Motor neuron (in vitro differentiated cells): ENCODE data around the gene AGPAT2. TPM values are rescaled to one million over a fixed set of nuclear protein-coding genes. Genes with fewer than 3 reads are reported as not detected.
"Not testable (repeated sequence)": the region's sequence is repeated elsewhere in the genome, so short reads cannot be mapped to it uniquely, and the experiment has no call there.

Experiments
- ATAC-seq, 8 experiments: fragments of 200-7000 bp; cut with Tn5 transposase; replicated peaks in 6 of 8; 2 replicates each; pipeline ENCODE4 v1.8.0; 2021; ENCODE audit warnings: mild to moderate bottlenecking in 8 of 8, moderate library complexity in 8 of 8
- H3K27ac ChIP-seq, 2 donors: fragments of 250-450 bp; sonication (Bioruptor Pico); 2 replicates each; pipeline ENCODE4 v1.9.0; 2021; ENCODE audit warnings: antibody characterized with exemption in 2 of 2, mild to moderate bottlenecking in 2 of 2, moderate library complexity in 1 of 2
- H3K4me1 ChIP-seq, 2 donors: fragments of 250-450 bp; sonication (Bioruptor Pico); replicated peaks in 1 of 2; 2 replicates each; pipeline ENCODE4 v1.6.1; 2021; ENCODE audit warnings: antibody characterized with exemption in 2 of 2, mild to moderate bottlenecking in 2 of 2, moderate library complexity in 1 of 2
- H3K4me3 ChIP-seq, 5 donors: fragments of 250-450 bp; sonication (Bioruptor Pico); 2 replicates each; pipeline ENCODE4 v1.9.0; 2021; ENCODE audit warnings: antibody characterized with exemption in 5 of 5, mild to moderate bottlenecking in 5 of 5, moderate library complexity in 4 of 5
- WGBS, 10 experiments: fragments of 450-650 bp; shearing (Covaris generic); methylation state at CpG; one replicate each; pipeline ENCODE4 v1.0.0; 2022; 5-methylcytosine and 5-hydroxymethylcytosine counted together
- in situ Hi-C, 9 experiments: fragments of 400-800 bp; cut with MboI; loops; one replicate each; pipeline ENCODE4 v1.15.0; 2021; ENCODE audit warnings: low sequenced_read_pairs in 9 of 9, low pct_unique_long_range_greater_than_20kb in 2 of 9; ENCODE audit not compliant: unreplicated experiment in 9 of 9
- total RNA-seq, 8 experiments: library from RNA; unstranded; fragments of 300-600 nt; gene quantifications; 2 replicates each; pipeline versions ENCODE4 v1.2.3 to v1.2.4, GENCODE V29; 2022

Gene AGPAT2
- total RNA-seq, 8 experiments from 2014 or later = 1.5 to 19.7 (median 4.6) TPM

GRCh38 chr9:136705564-136705963 is 18.3 kb upstream of the AGPAT2 start:
- Histone ChIP-seq H3K4me3 (no peak overlapping the region), H3K4me1 (peaks cover 0 to 15% of the 10 kb centered on the region in 2 donors), H3K27ac (no peak overlapping the region)
- no peak for ATAC-seq
- in situ Hi-C loops = no loop called here
- WGBS, 10 experiments = 38 to 83% (median 66%) methylated on average over 2 to 6 of the region's 7 CpGs; no CpG with 5 or more reads in 4 of the 10 experiments

- in situ Hi-C loops, H3K4me3 ChIP-seq, H3K27ac ChIP-seq: not testable (repeated sequence)
- peaks cover 0 to 15% of the 10 kb centered on the region in 2 donors for H3K4me1 ChIP-seq
- WGBS, 10 experiments = 79 to 100% (median 86%) methylated on average over 1 to 7 of the region's 8 CpGs
- peak in 1 of 8 experiments; percentile 35 for ATAC-seq
These were observed 17.5 kb upstream of the AGPAT2 start for GRCh38 chr9:136704741-136705140.

- 10 to 69% methylated on average over 2 to 5 of the region's 12 CpGs; no CpG with 5 or more reads in 8 of the 10 experiments for WGBS, 10 experiments
- peaks cover 0 to 19% of the 10 kb centered on the region in 2 donors for H3K4me1 ChIP-seq
- H3K4me3 ChIP-seq = no peak overlapping the region
- no peak overlapping the region for H3K27ac ChIP-seq
- ATAC-seq = peak in 1 of 8 experiments; percentile 16
- in situ Hi-C loops = no loop called here
These were observed 16.1 kb upstream of the AGPAT2 start for GRCh38 chr9:136703276-136703860.

- H3K4me1 ChIP-seq = peaks cover 9 to 29% of the 10 kb centered on the region in 2 donors
- peak in 2 of 8 experiments; percentile 8 to 17 for ATAC-seq
- in situ Hi-C loops = no loop called here
- WGBS, 10 experiments = 0 to 40% methylated on average over 1 to 2 of the region's 10 CpGs; no CpG with 5 or more reads in 8 of the 10 experiments
- H3K27ac ChIP-seq = no peak overlapping the region
- no peak overlapping the region for H3K4me3 ChIP-seq
These were observed 14.4 kb upstream of the AGPAT2 start for GRCh38 chr9:136701668-136702053.

- peak in 5 of 8 experiments; percentile 6 to 36 (median 9) for ATAC-seq
- Histone ChIP-seq H3K27ac (no peak overlapping the region), H3K4me3 (no peak overlapping the region), H3K4me1 (peaks cover 13 to 34% of the 10 kb centered on the region in 2 donors)
- in situ Hi-C loops = no loop called here
- 30 to 80% (median 50%) methylated on average over 1 to 17 of the region's 38 CpGs; no CpG with 5 or more reads in 3 of the 10 experiments for WGBS, 10 experiments
These were observed 13.9 kb upstream of the AGPAT2 start for GRCh38 chr9:136700959-136701667.

- H3K4me1 ChIP-seq = peaks cover 15 to 37% of the 10 kb centered on the region in 2 donors
- ATAC-seq = no peak
- no peak overlapping the region for H3K4me3 ChIP-seq
- in situ Hi-C loops = no loop called here
- H3K27ac ChIP-seq = no peak overlapping the region
- 17 to 93% (median 78%) methylated on average over 1 to 5 of the region's 13 CpGs; no CpG with 5 or more reads in 3 of the 10 experiments for WGBS, 10 experiments
These were observed 13.0 kb upstream of the AGPAT2 start for GRCh38 chr9:136700304-136700703.

GRCh38 chr9:136698635-136699246 is 11.5 kb upstream of the AGPAT2 start:
- Histone ChIP-seq H3K4me1 (peaks cover 15 to 44% of the 10 kb centered on the region in 2 donors), H3K4me3 (no peak overlapping the region), H3K27ac (no peak overlapping the region)
- in situ Hi-C loops = no loop called here
- WGBS, 10 experiments = 20 to 88% (median 71%) methylated on average over 1 to 10 of the region's 11 CpGs; no CpG with 5 or more reads in 3 of the 10 experiments
- no peak for ATAC-seq

GRCh38 chr9:136697821-136698526 is 10.7 kb upstream of the AGPAT2 start:
- Histone ChIP-seq H3K27ac (peak overlapping the region in 1 of 2 donors; percentile 9), H3K4me3 (no peak overlapping the region), H3K4me1 (peaks cover 15 to 39% of the 10 kb centered on the region in 2 donors)
- in situ Hi-C loops = no loop called here
- WGBS, 10 experiments = 18 to 89% (median 67%) methylated on average over 2 to 10 of the region's 20 CpGs; no CpG with 5 or more reads in 1 of the 10 experiments
- no peak for ATAC-seq

GRCh38 chr9:136697146-136697820 is 10.0 kb upstream of the AGPAT2 start:
- peak overlapping the region in 1 of 2 donors; percentile 9 for H3K27ac ChIP-seq
- in situ Hi-C loops = no loop called here
- ATAC-seq = peak in 5 of 8 experiments; percentile 2 to 51 (median 35)
- no peak overlapping the region for H3K4me3 ChIP-seq
- H3K4me1 ChIP-seq = peaks cover 15 to 39% of the 10 kb centered on the region in 2 donors
- 72 to 80% methylated on average over 2 to 3 of the region's 23 CpGs; no CpG with 5 or more reads in 8 of the 10 experiments for WGBS, 10 experiments

GRCh38 chr9:136696502-136696901 is 9.2 kb upstream of the AGPAT2 start:
- peak overlapping the region in 1 of 2 donors; percentile 53 for H3K27ac ChIP-seq
- in situ Hi-C loops = no loop called here
- 80% methylated on average over 2 of the region's 9 CpGs; no CpG with 5 or more reads in 9 of the 10 experiments for WGBS, 10 experiments
- H3K4me3 ChIP-seq = no peak overlapping the region
- peaks cover 15 to 47% of the 10 kb centered on the region in 2 donors for H3K4me1 ChIP-seq
- peak in 4 of 8 experiments; percentile 9 to 40 (median 24) for ATAC-seq

GRCh38 chr9:136695955-136696354 is 8.7 kb upstream of the AGPAT2 start:
- 87% methylated on average over 3 of the region's 23 CpGs; no CpG with 5 or more reads in 9 of the 10 experiments for WGBS, 10 experiments
- in situ Hi-C loops = no loop called here

GRCh38 chr9:136695435-136695895 is 8.2 kb upstream of the AGPAT2 start:
- ATAC-seq = peak in 1 of 8 experiments; percentile 21
- H3K27ac ChIP-seq = no peak overlapping the region
- no peak overlapping the region for H3K4me3 ChIP-seq
- peaks cover 15 to 47% of the 10 kb centered on the region in 2 donors for H3K4me1 ChIP-seq
- 33 to 100% (median 88%) methylated on average over 1 to 8 of the region's 10 CpGs; no CpG with 5 or more reads in 5 of the 10 experiments for WGBS, 10 experiments
- in situ Hi-C loops = no loop called here

More at GRCh38 chr9:136695955-136696354, 8.7 kb upstream of the AGPAT2 start:
- peak in 2 of 8 experiments; percentile 0 for ATAC-seq
- peaks cover 15 to 49% of the 10 kb centered on the region in 2 donors for H3K4me1 ChIP-seq
- H3K4me3 ChIP-seq = no peak overlapping the region
- no peak overlapping the region for H3K27ac ChIP-seq
